SK-N-SH treated with all-trans-retinoic acid at 6 μM for 48 hours (cell line): Measurements from ENCODE around the gene ARHGDIB.

Experiments
- ARNTL ChIP-seq: fragments of 450-650 bp; formaldehyde crosslinking; IDR thresholded peaks from 2 replicates; pipeline ENCODE4 v1.5.0; 2020; ENCODE audit warnings: low read depth, mild to moderate bottlenecking, moderate library complexity, borderline replicate concordance
- CSDC2 ChIP-seq: fragments of 250-450 bp; sonication (Bioruptor Pico); IDR thresholded peaks from 2 replicates; pipeline ENCODE4 v1.5.0; 2020; ENCODE audit warnings: mild to moderate bottlenecking, moderate library complexity
- ESRRG ChIP-seq: fragments of 250-450 bp; sonication (Bioruptor Pico); IDR thresholded peaks from 2 replicates; pipeline ENCODE4 v1.6.1; 2021; ENCODE audit warnings: mild to moderate bottlenecking
- ISL1 ChIP-seq: fragments of 250-450 bp; sonication (Bioruptor Pico); IDR thresholded peaks from 2 replicates; pipeline ENCODE4 v2.1.2; 2022; ENCODE audit warnings: mild to moderate bottlenecking, moderate library complexity
- PATZ1 ChIP-seq: fragments of 250-450 bp; sonication (Bioruptor Pico); IDR thresholded peaks from 2 replicates; pipeline ENCODE4 v1.8.0; 2020; ENCODE audit warnings: mild to moderate bottlenecking, moderate library complexity, borderline replicate concordance
- POU6F1 ChIP-seq: fragments of 250-450 bp; sonication (Bioruptor Pico); IDR thresholded peaks from 2 replicates; pipeline ENCODE4 v1.8.0; 2021; ENCODE audit warnings: low read depth, mild to moderate bottlenecking, moderate library complexity, borderline replicate concordance
- PPARA ChIP-seq: fragments of 250-450 bp; sonication (Bioruptor Pico); IDR thresholded peaks from 2 replicates; pipeline ENCODE4 v1.5.0; 2020; ENCODE audit warnings: mild to moderate bottlenecking, borderline replicate concordance
- RARB ChIP-seq: fragments of 250-450 bp; sonication (Bioruptor Pico); IDR thresholded peaks from 2 replicates; pipeline ENCODE4 v1.8.0; 2021; ENCODE audit warnings: mild to moderate bottlenecking, moderate library complexity
- TSHZ2 ChIP-seq: fragments of 250-450 bp; sonication (Bioruptor Pico); IDR thresholded peaks from 2 replicates; pipeline ENCODE4 v1.5.0; 2020; ENCODE audit warnings: mild to moderate bottlenecking, moderate library complexity
- ZC3H10 ChIP-seq: fragments of 250-450 bp; sonication (Bioruptor Pico); IDR thresholded peaks from 2 replicates; pipeline ENCODE4 v1.5.1; 2021; ENCODE audit warnings: mild to moderate bottlenecking, moderate library complexity
- ZFP3 ChIP-seq: fragments of 250-450 bp; sonication (Bioruptor Pico); IDR thresholded peaks from 2 replicates; pipeline ENCODE4 v1.5.0; 2020; ENCODE audit warnings: mild to moderate bottlenecking, moderate library complexity

GRCh38 chr12:15001733-15002382 is 40.5 kb upstream of the ARHGDIB start:
- TF ChIP-seq RARB (no peak), ISL1 (CRISPR knock-in tag) (no peak), ZC3H10 (CRISPR knock-in tag) (no peak), PATZ1 (CRISPR knock-in tag) (no peak), TSHZ2 (CRISPR knock-in tag) (no peak), POU6F1 (CRISPR knock-in tag) (no peak), PPARA (CRISPR knock-in tag) (no peak), ZFP3 (CRISPR knock-in tag) (no peak), ESRRG (CRISPR knock-in tag) (no peak), CSDC2 (CRISPR knock-in tag) (no peak), ARNTL (CRISPR knock-in tag) (no peak)
